ENCODE data around the gene CALR.

DNA sequence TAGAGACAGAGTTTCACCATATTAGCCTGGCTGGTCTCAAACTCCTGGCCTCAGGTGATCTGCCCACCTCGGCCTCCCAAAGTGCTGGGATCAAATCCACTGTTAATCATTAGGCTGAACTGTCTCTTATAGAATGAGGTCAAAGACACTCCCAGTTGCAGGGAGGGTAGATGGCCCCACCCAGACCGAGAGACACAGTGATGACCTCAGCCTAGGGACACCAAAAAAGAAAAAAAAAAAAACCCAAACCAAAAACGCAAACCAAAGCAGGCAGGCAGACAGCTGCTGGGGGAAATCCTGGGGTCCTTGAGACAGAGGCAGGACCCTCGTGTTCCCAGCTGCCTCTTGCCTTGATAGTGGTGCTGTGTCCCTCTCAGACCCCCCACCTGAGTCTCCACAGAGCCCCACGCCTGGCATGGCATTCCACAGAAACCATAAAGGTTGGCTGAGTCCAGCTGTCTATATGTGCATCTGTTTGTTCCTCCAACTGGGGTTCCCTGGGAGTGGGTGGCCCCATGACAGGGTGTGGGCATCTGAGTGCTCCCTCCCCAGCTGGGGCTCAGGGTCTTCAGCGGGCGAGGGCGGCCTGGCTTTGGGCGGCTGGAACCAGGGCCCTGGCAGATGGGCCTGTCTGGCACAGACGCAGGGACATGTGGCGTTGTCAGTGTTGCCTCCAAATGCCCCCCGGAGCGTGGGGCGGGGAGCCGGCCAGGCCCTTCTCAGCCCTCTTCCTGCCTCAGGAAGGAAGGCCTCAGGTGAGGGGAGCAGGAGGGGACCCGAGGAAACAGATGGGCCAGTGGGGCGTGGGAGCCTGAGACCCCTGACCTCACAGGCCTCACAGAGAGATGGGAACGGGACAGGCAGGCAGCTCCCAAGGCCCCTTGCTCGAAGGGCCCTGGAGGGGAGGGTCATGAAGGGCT is 36.2 kb downstream of the CALR start:
- TF ChIP-seq CTCF (IDR thresholded peaks at IDR 0.05) (no peak), ZFX (IDR thresholded peaks at IDR 0.05; ENCODE audit: borderline replicate concordance) (no peak)
